ENCODE results near the gene RNASE8. TPM values are rescaled to one million over a fixed set of nuclear protein-coding genes. Genes with fewer than 3 reads are reported as not detected.

Gene RNASE8
- total and polyA plus RNA-seq, 10 of the 15 experiments (the other 5 are each of a cell fraction or from before 2014, with no cell fraction given), result not detected

- Histone ChIP-seq H3K9ac (ENCODE audit: control insufficient read depth, insufficient read depth, low read length) (no peak overlapping the region), H4K20me1 (ENCODE audit: control insufficient read depth, insufficient read depth) (no peaks in the 10 kb centered on the region), H3K27ac (ENCODE audit: control insufficient read depth, insufficient read depth) (no peak overlapping the region), H3K4me1 (ENCODE audit: control insufficient read depth, insufficient read depth, low read length) (peaks cover 4% of the 10 kb centered on the region; the same call in 1 of the 2 replicates), H3K27me3 (replicated peaks in 1 of 2; ENCODE audit: control insufficient read depth in 2 of 2, insufficient read depth in 2 of 2, low read length in 1 of 2) (peaks cover 15 to 20% of the 10 kb centered on the region in 2 experiments), H3K9me3 (replicated peaks; ENCODE audit: control insufficient read depth, insufficient read depth, low read length) (no peaks in the 10 kb centered on the region), H2AFZ (ENCODE audit: control insufficient read depth, low read depth, low read length) (no peak overlapping the region), H3K79me2 (ENCODE audit: control insufficient read depth, insufficient read depth, low read length) (no peaks in the 10 kb centered on the region), H3K4me2 (ENCODE audit: control insufficient read depth, insufficient read depth) (peak overlapping the region; percentile 9; the same call in 1 of the 2 replicates), H3K4me3 (no peak overlapping the region), H3K36me3 (ENCODE audit: control insufficient read depth in 2 of 2, insufficient read depth in 2 of 2, low read length in 1 of 2) (no peaks in the 10 kb centered on the region)
- CTCF ChIA-PET, result interaction anchor here (0.6 to 1.2 kb wide), 2 partner anchors 11 to 65 kb away, joined by 3 to 6 read pairs; no protein-coding TSS in a partner anchor
- RAD21 ChIA-PET (ENCODE audit: unreplicated experiment), result no interaction called here
- intact Hi-C loops (cut with micrococcal nuclease; ENCODE audit: unreplicated experiment) (no loop called here), in situ Hi-C loops (cut with MboI) (no loop called here)
- no peak for FAIRE-seq
- no peak for TF ChIP-seq NRF1 (conservative IDR thresholded peaks at IDR 0.05; ENCODE audit: low read depth, low read length)
- no peak for TF ChIP-seq SUPT20H (IDR thresholded peaks at IDR 0.05; ENCODE audit: borderline replicate concordance, control insufficient read depth, low read depth, low read length)
- TF ChIP-seq HCFC1 (IDR thresholded peaks at IDR 0.05; ENCODE audit: low read length), result no peak
- TF ChIP-seq ZZZ3 (IDR thresholded peaks at IDR 0.05; ENCODE audit: control insufficient read depth, insufficient read length, low read depth), result no peak
- no peak for TF ChIP-seq CTCF (IDR thresholded peaks at IDR 0.05 in 2 of 3, conservative IDR thresholded peaks at IDR 0.05 in 1 of 3; ENCODE audit: control insufficient read depth in 2 of 3, extremely low read depth in 1 of 3, insufficient read depth in 1 of 3, low read depth in 3 of 3, low read length in 3 of 3)
- TF ChIP-seq TCF3 (IDR thresholded peaks at IDR 0.05; ENCODE audit: borderline replicate concordance, insufficient read depth, low read depth, low read length), result no peak
- no peak for ATAC-seq
- POLR2A ChIA-PET, result interaction anchor here (0.6 kb wide), 1 partner anchor 179 kb away, joined by 4 read pairs; no protein-coding TSS in a partner anchor
- SMC1A ChIA-PET (ENCODE audit: uncharacterized antibody, unreplicated experiment), result interaction anchor here (1.6 kb wide), 1 partner anchor 11 kb away, joined by 3 read pairs; no protein-coding TSS in a partner anchor
- no TSS peak for BruUV-seq (replicated peaks)
- no peak for DNase-seq (ENCODE audit: low read depth, low spot score)
- WGBS (ENCODE audit: insufficient coverage, insufficient replicate concordance, low lambda C conversion rate, missing lambda C conversion rate), result 13% methylated on average over 45 of the region's 58 CpGs
Observed at GRCh38 chr14:21025371-21026273, 32.0 kb upstream of the RNASE8 start.

Measured in GM12878 (cell line).